ENCODE results near the gene METTL9. TPM values are rescaled to one million over a fixed set of nuclear protein-coding genes. Genes with fewer than 3 reads are reported as not detected.
A peak's percentile ranks its signal among the peaks of the same experiment; 100 is the strongest.
"Not testable (repeated sequence)": the region's sequence is repeated elsewhere in the genome, so short reads cannot be mapped to it uniquely, and the experiment has no call there.

Gene METTL9
- total RNA-seq, 6 experiments from 2014 or later: 9.6 to 29.3 (median 15.5) TPM

- Histone ChIP-seq H3K4me3 (no peak overlapping the region), H3K9me3 (no peaks in the 10 kb centered on the region), H3K36me3 (no peaks in the 10 kb centered on the region), H3K27ac (peak overlapping the region in 2 of 3 donors; percentile 2 to 17), H3K4me1 (peaks cover 0 to 9% (median 0%) of the 10 kb centered on the region in 4 donors), H3K27me3 (no peaks in the 10 kb centered on the region)
- no peak for DNase-seq
- no peak for ATAC-seq
- TF ChIP-seq CTCF (IDR thresholded peaks at IDR 0.05) (no peak), POLR2A (IDR thresholded peaks at IDR 0.05) (no peak)
- 96% methylated on average over 2 of the region's 2 CpGs for WGBS (ENCODE audit: insufficient coverage, low coverage, low lambda C conversion rate, missing lambda C conversion rate)
- intact Hi-C loops (cut with DNase I): no loop called here
These were observed 33.9 kb upstream of the METTL9 start for GRCh38 chr16:21565507-21565860.

- intact Hi-C loops (cut with DNase I): no loop called here
- ATAC-seq (peak; percentile 85 to 97 (median 93)), DNase-seq (peak in 1 of 3 donors; percentile 77)
- Histone ChIP-seq H3K4me3 (no peak overlapping the region), H3K4me1 (peaks cover 0 to 9% (median 0%) of the 10 kb centered on the region in 4 donors), H3K27me3 (no peaks in the 10 kb centered on the region), H3K9me3 (no peaks in the 10 kb centered on the region), H3K36me3 (no peaks in the 10 kb centered on the region), H3K27ac (peak overlapping the region in 2 of 3 donors; percentile 2 to 17)
- TF ChIP-seq CTCF (IDR thresholded peaks at IDR 0.05) (no peak), POLR2A (IDR thresholded peaks at IDR 0.05) (no peak)
- 52% methylated on average over 13 of the region's 13 CpGs for WGBS (ENCODE audit: insufficient coverage, low coverage, low lambda C conversion rate, missing lambda C conversion rate)
These were observed 33.3 kb upstream of the METTL9 start for GRCh38 chr16:21565861-21566669.

GRCh38 chr16:21566891-21567414, 32.4 kb upstream of the METTL9 start:
- Histone ChIP-seq H3K4me3 (no peak overlapping the region), H3K27ac (no peak overlapping the region), H3K36me3 (no peaks in the 10 kb centered on the region), H3K27me3 (no peaks in the 10 kb centered on the region), H3K9me3 (no peaks in the 10 kb centered on the region), H3K4me1 (peaks cover 0 to 9% (median 0%) of the 10 kb centered on the region in 4 donors)
- ATAC-seq: peak in 2 of 4 donors; percentile 4 to 5
- intact Hi-C loops (cut with DNase I): no loop called here
- TF ChIP-seq POLR2A (IDR thresholded peaks at IDR 0.05) (no peak), CTCF (IDR thresholded peaks at IDR 0.05) (no peak)
- peak in 1 of 3 donors; percentile 38 for DNase-seq
- WGBS (ENCODE audit: insufficient coverage, low coverage, low lambda C conversion rate, missing lambda C conversion rate): 85% methylated on average over 4 of the region's 4 CpGs

- ATAC-seq; H3K4me3 ChIP-seq; H3K9me3 ChIP-seq; H3K27me3 ChIP-seq; H3K27ac ChIP-seq; H3K4me1 ChIP-seq; H3K36me3 ChIP-seq; intact Hi-C loops (cut with DNase I): not testable (repeated sequence)
- 84% methylated on average over 4 of the region's 4 CpGs for WGBS (ENCODE audit: insufficient coverage, low coverage, low lambda C conversion rate, missing lambda C conversion rate)
- DNase-seq: peak in 1 of 3 donors; percentile 36
These were observed 31.9 kb upstream of the METTL9 start for GRCh38 chr16:21567496-21567895.

GRCh38 chr16:21568502-21569189, 30.7 kb upstream of the METTL9 start:
- WGBS (ENCODE audit: insufficient coverage, low coverage, low lambda C conversion rate, missing lambda C conversion rate): 87% methylated on average over 6 of the region's 6 CpGs
- TF ChIP-seq CTCF (IDR thresholded peaks at IDR 0.05) (no peak), POLR2A (IDR thresholded peaks at IDR 0.05) (no peak)
- DNase-seq (no peak), ATAC-seq (no peak)
- no peak overlapping the region for H3K4me3 ChIP-seq
- H3K4me1 ChIP-seq: peaks cover 0 to 9% (median 0%) of the 10 kb centered on the region in 4 donors
- no peaks in the 10 kb centered on the region for H3K27me3 ChIP-seq
- H3K9me3 ChIP-seq: no peaks in the 10 kb centered on the region
- no peaks in the 10 kb centered on the region for H3K36me3 ChIP-seq
- no peak overlapping the region for H3K27ac ChIP-seq
- intact Hi-C loops (cut with DNase I): no loop called here

Data from right lobe of liver (tissue), 6 donors.